K562 (cell line): ENCODE measurements around the gene ZFAND3. TPM values are rescaled to one million over a fixed set of nuclear protein-coding genes. Genes with fewer than 3 reads are reported as not detected.

ENCODE experiments used
- DACH1 ChIP-seq: fragments of 450-650 bp; IDR thresholded peaks from 2 replicates; pipeline ENCODE4 v1.6.1; 2018; ENCODE audit not compliant: partially characterized antibody
- E2F1 ChIP-seq: sonication (generic); formaldehyde crosslinking; IDR thresholded peaks from 2 replicates; pipeline ENCODE4 v1.8.1; 2023; ENCODE audit warnings: mild to moderate bottlenecking, missing genetic modification reagents, moderate library complexity
- E2F5 ChIP-seq: sonication (generic); formaldehyde crosslinking; IDR thresholded peaks from 2 replicates; pipeline ENCODE4 v1.8.0; 2022; ENCODE audit warnings: mild to moderate bottlenecking, missing genetic modification reagents
- ELF4 ChIP-seq: fragments of 450-650 bp; formaldehyde crosslinking; IDR thresholded peaks from 2 replicates; pipeline ENCODE4 v1.4.0; 2022; ENCODE audit warnings: missing genetic modification characterization
- GABPB2 ChIP-seq: fragments of 250-450 bp; sonication (Bioruptor Pico); conservative IDR thresholded peaks from 2 replicates; pipeline ENCODE4 v1.5.1; 2021; ENCODE audit warnings: mild to moderate bottlenecking
- MTA1 ChIP-seq: fragments of 450-650 bp; IDR thresholded peaks from 2 replicates; pipeline ENCODE4 v1.6.1; 2017; ENCODE audit warnings: borderline replicate concordance
- NFYB ChIP-seq: IDR thresholded peaks from 2 replicates; pipeline ENCODE4 v1.6.1; 2011; ENCODE audit warnings: mild to moderate bottlenecking, moderate library complexity; ENCODE audit not compliant: insufficient read length; ENCODE audit errors: extremely low read depth
- SIRT6 ChIP-seq: IDR thresholded peaks from one replicate; pipeline ENCODE4 v1.6.1; 2012; ENCODE audit warnings: low read depth, mild to moderate bottlenecking, control low read depth, inconsistent platforms, low read length, moderate library complexity
- ZBTB26 ChIP-seq: fragments of 450-650 bp; formaldehyde crosslinking; IDR thresholded peaks from 2 replicates; pipeline ENCODE4 v1.4.0; 2022; ENCODE audit warnings: missing genetic modification characterization
- ZNF134 ChIP-seq: fragments of 250-450 bp; sonication (Bioruptor Pico); conservative IDR thresholded peaks from 2 replicates; pipeline ENCODE4 v1.4.0; 2020
- polyA plus RNA-seq, 8 experiments: library from polyadenylated mRNA; depleted of rRNA in 4 of 8; stranded (reverse) in 5 of 8; unstranded in 3 of 8; fragments of >200 nt; fragmentation: Nextera tagmentation in 2 of 8; fragmentation: Illumina TruSeq in 1 of 8; extraction: Ambion mirVana in 2 of 8; extraction: Trizol in 1 of 8; gene quantifications; 2 replicates each; pipeline versions ENCODE4 v1.2.1 to v1.2.3, GENCODE V29; 2011 to 2014; ENCODE audit warnings: inconsistent platforms in 1 of 8, missing spikeins in 1 of 8
- total RNA-seq, 7 experiments: library from RNA; depleted of rRNA in 6 of 7; stranded (reverse); fragments of >200 nt in 6 of 7; fragmentation: Illumina TruSeq in 2 of 7; extraction: Trizol in 2 of 7; gene quantifications; 2 replicates each; pipeline versions ENCODE4 v1.2.1 to v1.2.3, GENCODE V29; 2011 to 2021; ENCODE audit warnings: low replicate concordance in 1 of 7

ZFAND3 gene
- total and polyA plus RNA-seq, 9 of the 15 experiments (the other 6 are each of a cell fraction or from before 2014, with no cell fraction given), result 0.81 to 26.6 (median 11.8) TPM

- TF ChIP-seq ZNF134 (CRISPR knock-in tag), result no peak
- no peak for TF ChIP-seq ZBTB26 (CRISPR knock-in tag)
- no peak for TF ChIP-seq NFYB
- TF ChIP-seq GABPB2 (CRISPR knock-in tag), result no peak
- no peak for TF ChIP-seq ELF4 (CRISPR knock-in tag)
- no peak for TF ChIP-seq E2F5 (CRISPR knock-in tag)
- no peak for TF ChIP-seq E2F1 (CRISPR knock-in tag)
- TF ChIP-seq SIRT6, result no peak
- TF ChIP-seq MTA1, result no peak
- no peak for TF ChIP-seq DACH1
These were observed 6.7 kb upstream of the ZFAND3 start (continued) for GRCh38 chr6:37812841-37813240.
